GM12872 (cell line): ENCODE measurements around the gene MTR.

Experiments
- TF ChIP-seq, protein P1 (sequence below): IDR thresholded peaks from 3 replicates; pipeline ENCODE4 v1.5.1; 2011; ENCODE audit warnings: low read depth, mild to moderate bottlenecking, low read length, moderate library complexity; ENCODE audit not compliant: insufficient read depth

The MTR gene

DNA sequence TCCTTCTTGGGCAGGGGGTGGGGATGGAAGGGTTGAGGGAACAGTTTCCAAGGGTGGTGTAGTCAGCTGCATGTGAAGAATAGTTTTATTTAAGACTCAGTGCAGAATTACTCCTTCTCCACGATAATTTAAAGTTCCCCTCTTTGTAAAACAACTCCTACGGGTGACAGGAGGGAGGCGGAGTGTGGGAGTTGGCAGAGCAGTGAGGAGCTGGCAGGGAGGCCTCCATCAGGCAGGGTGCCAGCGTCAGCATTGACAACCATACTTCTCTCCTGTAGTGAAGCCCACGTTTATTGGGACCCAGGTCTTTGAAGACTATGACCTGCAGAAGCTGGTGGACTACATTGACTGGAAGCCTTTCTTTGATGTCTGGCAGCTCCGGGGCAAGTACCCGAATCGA, 93.8 kb downstream of the MTR start:
- TF ChIP-seq, protein P1, sequence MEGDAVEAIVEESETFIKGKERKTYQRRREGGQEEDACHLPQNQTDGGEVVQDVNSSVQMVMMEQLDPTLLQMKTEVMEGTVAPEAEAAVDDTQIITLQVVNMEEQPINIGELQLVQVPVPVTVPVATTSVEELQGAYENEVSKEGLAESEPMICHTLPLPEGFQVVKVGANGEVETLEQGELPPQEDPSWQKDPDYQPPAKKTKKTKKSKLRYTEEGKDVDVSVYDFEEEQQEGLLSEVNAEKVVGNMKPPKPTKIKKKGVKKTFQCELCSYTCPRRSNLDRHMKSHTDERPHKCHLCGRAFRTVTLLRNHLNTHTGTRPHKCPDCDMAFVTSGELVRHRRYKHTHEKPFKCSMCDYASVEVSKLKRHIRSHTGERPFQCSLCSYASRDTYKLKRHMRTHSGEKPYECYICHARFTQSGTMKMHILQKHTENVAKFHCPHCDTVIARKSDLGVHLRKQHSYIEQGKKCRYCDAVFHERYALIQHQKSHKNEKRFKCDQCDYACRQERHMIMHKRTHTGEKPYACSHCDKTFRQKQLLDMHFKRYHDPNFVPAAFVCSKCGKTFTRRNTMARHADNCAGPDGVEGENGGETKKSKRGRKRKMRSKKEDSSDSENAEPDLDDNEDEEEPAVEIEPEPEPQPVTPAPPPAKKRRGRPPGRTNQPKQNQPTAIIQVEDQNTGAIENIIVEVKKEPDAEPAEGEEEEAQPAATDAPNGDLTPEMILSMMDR = no peak

DNA sequence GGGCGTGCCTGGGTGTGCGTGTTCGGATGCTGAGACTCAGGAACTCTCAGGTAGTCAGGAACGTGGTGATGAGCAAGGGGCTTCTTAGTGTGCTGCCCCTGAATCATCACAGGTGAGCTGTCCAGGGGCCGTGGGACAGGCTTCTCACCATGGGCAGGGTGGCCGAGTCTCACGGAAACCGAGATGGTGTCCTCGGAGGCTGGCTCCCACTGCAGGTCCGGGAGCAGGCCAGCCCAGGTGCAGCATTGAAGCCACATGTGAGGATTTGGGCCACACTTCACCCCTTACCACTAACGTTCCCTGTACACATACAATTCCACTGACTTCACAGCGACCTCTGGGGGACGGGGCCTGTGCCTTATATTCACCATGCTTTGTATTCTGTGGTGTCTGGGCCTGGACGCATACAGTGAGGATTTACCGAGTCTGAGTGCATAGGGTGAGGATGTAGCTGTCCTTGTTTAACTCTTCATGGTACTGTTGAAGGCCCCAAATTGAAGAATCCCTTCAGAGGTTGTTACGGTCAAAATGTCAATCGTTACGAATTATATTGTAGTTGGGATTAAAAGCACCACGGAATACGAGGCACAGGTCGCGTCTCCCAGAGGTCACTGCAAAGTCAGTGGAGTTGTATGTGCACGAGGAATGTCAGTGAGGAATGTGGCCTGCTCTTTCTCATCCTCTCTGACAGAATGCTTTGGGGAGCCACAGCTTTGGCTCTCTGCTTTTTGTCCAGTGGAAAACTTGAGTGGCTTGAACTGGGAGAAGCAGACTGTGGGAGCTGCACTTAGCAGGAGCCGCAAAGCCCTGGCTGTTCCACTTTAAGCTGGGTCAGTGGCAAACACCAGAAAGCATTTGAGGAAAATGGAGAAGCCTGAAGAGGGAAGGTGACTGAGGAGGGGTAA, 95.3 kb downstream of the MTR start:
- TF ChIP-seq, protein P1 = no peak

DNA sequence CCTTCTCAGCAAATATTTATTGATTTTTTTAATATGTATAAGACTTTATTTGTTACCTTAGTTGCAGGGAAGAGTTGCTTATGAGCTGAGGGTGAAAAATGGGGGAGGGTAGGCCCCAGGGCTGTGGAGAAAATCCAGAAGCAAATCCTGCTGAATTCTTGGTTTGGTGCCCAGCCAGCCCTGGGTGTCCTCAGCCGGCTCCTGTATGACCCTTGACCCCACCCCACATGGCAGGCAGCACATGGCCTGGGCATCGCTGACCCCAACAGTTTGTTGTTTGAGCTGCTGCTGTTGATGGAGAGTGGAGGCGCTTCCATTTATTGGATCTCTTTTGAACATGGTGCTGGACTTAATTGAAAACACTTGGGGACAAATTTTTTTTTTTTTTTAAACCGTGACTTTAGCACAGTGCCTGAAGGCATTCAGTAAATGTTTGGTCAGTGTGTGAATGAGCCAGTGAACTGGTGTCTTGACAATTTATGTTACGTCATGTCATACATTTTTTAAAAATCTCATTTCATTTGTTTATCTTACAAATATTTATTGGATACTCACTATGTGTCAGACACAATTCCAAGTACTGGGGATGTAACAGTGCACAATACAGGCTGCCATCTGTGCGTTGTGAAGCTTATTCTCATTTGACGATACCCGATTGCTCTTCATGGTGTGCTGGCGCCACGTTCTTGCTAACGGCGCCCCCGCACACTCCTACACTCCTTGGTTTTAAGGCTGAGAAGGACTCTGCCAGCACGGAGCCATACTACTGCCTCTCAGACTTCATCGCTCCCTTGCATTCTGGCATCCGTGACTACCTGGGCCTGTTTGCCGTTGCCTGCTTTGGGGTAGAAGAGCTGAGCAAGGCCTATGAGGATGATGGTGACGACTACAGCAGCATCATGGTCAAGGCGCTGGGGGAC, 98.8 kb downstream of the MTR start:
- TF ChIP-seq, protein P1 = no peak

DNA sequence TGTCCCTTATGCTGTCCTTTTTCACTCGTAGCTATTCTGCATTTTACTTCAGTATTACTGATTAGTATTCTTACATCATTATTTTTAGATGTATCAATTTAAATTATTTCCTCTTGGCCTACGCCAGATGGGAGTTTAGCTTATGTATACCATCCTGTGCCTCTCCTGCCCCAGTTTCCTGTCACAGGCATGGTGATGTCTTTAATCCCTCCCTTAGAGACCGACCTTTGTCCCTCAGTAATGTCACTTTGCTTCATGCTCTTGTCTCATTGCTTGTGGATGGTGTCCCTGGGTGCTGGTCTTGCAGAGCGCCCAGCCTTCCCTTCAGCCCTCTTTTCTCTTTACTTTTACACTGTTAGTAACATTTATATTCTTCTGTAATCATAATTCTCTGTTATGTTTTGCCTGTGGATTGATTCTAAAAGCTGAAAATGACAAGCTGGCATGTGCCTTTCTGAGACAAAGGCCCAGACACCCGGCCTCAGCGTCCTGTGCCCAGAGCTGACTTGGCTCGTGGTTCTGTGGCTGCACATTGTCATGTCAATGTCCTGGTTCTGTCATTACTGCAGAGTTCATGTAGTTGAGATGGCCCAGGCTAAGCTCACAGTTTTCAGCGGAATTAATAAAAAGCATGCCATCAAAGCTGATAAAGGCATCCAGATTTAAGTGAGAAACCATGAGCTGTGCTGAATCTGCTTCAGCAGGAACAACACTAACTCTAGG, 100.7 kb downstream of the MTR start:
- TF ChIP-seq, protein P1 = no peak

DNA sequence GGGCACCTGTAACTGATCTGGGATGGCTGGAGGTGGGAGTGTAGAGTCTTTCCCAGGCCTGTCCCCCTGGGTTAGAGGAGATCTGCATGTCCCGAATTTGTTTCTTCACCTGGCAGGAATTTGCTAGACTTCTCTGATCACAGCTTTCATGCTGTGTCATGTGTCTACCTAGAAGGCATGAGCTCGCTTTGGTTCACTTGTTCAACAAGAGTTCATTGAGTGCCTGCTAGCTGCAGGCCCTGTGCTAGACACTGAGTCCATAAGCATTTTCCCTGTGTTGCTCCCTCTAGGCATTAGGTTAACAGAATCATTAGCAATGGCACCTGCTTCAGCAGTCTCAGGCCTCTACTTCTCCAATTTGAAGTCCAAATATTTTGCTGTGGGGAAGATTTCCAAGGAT, 101.6 kb downstream of the MTR start:
- TF ChIP-seq, protein P1 = no peak

DNA sequence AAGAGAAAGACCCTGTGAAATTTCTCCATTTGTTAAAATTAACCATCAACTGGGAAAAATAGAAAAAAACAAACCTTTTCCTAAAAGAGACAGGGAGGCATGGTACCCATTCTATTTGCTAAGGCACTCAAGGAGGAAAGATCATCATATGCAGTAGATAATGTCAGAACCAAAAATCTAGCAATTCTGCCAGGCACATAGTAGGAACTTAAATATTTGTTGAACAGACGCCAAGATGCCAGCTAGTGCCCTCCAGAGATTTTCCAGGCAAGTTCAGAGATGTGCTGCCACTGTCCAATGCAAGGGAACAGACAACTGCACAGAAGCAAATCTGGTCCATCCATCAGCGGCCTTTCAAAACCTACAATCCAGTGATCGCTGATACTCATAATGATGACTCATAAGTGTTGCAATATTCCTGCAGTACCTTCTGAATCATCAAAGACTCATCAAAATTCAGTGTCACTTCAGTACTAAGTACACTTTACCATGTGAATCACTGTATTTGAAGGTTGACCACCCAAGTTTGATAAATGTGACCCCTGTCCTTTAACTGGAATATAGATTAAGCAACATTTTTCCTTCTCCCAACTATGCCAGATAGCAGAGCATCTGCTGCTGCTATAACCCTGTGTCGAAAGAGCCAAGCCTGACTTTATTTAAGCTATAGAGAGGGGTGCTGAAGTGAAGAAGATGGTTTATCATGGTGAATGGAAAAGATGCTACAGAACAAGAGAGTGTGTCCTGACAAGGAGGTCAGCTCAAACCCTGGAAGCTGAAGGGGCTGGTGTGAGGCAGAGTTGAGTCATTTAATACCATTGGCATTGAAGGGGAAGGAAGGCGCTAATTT, 110.0 kb downstream of the MTR start:
- TF ChIP-seq, protein P1 = no peak
